NCI-H146 (cell line): ENCODE data around the gene DGAT2.

Source experiments
- DNase-seq: peaks from one replicate; lab custom pipeline; 2025; lab: John Stamatoyannopoulos, UW

Gene DGAT2

GRCh38 chr11:75780888-75781287 is 12.3 kb downstream of the DGAT2 start:
- DNase-seq: peak; percentile 23

GRCh38 chr11:75781296-75781695 is 12.7 kb downstream of the DGAT2 start:
- DNase-seq: no peak

GRCh38 chr11:75781831-75782230 is 13.3 kb downstream of the DGAT2 start:
- no peak for DNase-seq

GRCh38 chr11:75782540-75783263 is 14.1 kb downstream of the DGAT2 start:
- no peak for DNase-seq

GRCh38 chr11:75783416-75784084 is 15.0 kb downstream of the DGAT2 start:
- DNase-seq: no peak

- DNase-seq: no peak
These were observed 15.5 kb downstream of the DGAT2 start for GRCh38 chr11:75784085-75784478.

GRCh38 chr11:75784506-75784905 is 15.9 kb downstream of the DGAT2 start:
- no peak for DNase-seq

- no peak for DNase-seq
These were observed 16.6 kb downstream of the DGAT2 start for GRCh38 chr11:75785187-75785586.

- no peak for DNase-seq
These were observed 17.6 kb downstream of the DGAT2 start for GRCh38 chr11:75786101-75786736.

GRCh38 chr11:75789521-75789920 is 20.9 kb downstream of the DGAT2 start:
- DNase-seq: no peak

GRCh38 chr11:75790986-75791385 is 22.4 kb downstream of the DGAT2 start:
- DNase-seq: no peak

GRCh38 chr11:75792127-75792731 is 23.7 kb downstream of the DGAT2 start:
- DNase-seq: peak; percentile 59

GRCh38 chr11:75792997-75793800 is 24.6 kb downstream of the DGAT2 start:
- no peak for DNase-seq

- DNase-seq: no peak
These were observed 25.4 kb downstream of the DGAT2 start for GRCh38 chr11:75793966-75794365.

GRCh38 chr11:75795276-75796090 is 26.9 kb downstream of the DGAT2 start:
- DNase-seq: no peak

- no peak for DNase-seq
These were observed 27.5 kb downstream of the DGAT2 start for GRCh38 chr11:75796091-75796435.

GRCh38 chr11:75797116-75797515 is 28.5 kb downstream of the DGAT2 start:
- DNase-seq: no peak

GRCh38 chr11:75797792-75798191 is 29.2 kb downstream of the DGAT2 start:
- DNase-seq: no peak

GRCh38 chr11:75800136-75800675 is 31.6 kb downstream of the DGAT2 start:
- no peak for DNase-seq

- no peak for DNase-seq
These were observed 32.3 kb downstream of the DGAT2 start for GRCh38 chr11:75800728-75801361.
